OCI-LY1 (cell line): ENCODE measurements around the gene ADRB1.

Experiments used
- CTCF ChIP-seq: fragments of 200-600 bp; sonication (generic), shearing (Covaris generic); IDR thresholded peaks from 2 replicates; pipeline ENCODE4 v1.5.1; 2017; ENCODE audit warnings: mild to moderate bottlenecking, antibody characterized with exemption, low read length, moderate library complexity, mixed read lengths
- EZH2 ChIP-seq: fragments of 200-600 bp; sonication (generic), shearing (Covaris generic); IDR thresholded peaks from 2 replicates; pipeline ENCODE4 v1.8.0; 2017; ENCODE audit warnings: borderline replicate concordance, mixed run types, mild to moderate bottlenecking, antibody characterized with exemption, low read length, moderate library complexity, mixed read lengths

- TF ChIP-seq EZH2, result no peak
- TF ChIP-seq CTCF, result no peak
Observed at GRCh38 chr10:114035791-114036190, 7.9 kb upstream of the ADRB1 start.
